ENCODE data around the gene RUNDC1.

RUNDC1 gene

GRCh38 chr17:43019418-43019817 lies 39.1 kb downstream of the RUNDC1 start:
- Mint-ChIP-seq H3K4me1 (ENCODE audit: low read depth) (peaks cover 60% of the 10 kb centered on the region), H3K36me3 (ENCODE audit: low read depth) (peaks cover 76% of the 10 kb centered on the region), H3K27me3 (peaks cover 3% of the 10 kb centered on the region), H3K9me3 (no peaks in the 10 kb centered on the region), H3K4me3 (peak overlapping the region; percentile 98), H3K27ac (peak overlapping the region; percentile 69)
- intact Hi-C loops (cut with micrococcal nuclease), result no loop called here

- H3K4me1 Mint-ChIP-seq (ENCODE audit: low read depth), result peaks cover 60% of the 10 kb centered on the region
- intact Hi-C loops (cut with micrococcal nuclease), result loop anchor here (5.0 kb wide), 1 partner anchor 107 kb away; the partner anchor contains the start of gene BRCA1
- H3K27ac Mint-ChIP-seq, result peak overlapping the region; percentile 91
Measured at GRCh38 chr17:43020030-43020621, 39.8 kb downstream of the RUNDC1 start.

DNA sequence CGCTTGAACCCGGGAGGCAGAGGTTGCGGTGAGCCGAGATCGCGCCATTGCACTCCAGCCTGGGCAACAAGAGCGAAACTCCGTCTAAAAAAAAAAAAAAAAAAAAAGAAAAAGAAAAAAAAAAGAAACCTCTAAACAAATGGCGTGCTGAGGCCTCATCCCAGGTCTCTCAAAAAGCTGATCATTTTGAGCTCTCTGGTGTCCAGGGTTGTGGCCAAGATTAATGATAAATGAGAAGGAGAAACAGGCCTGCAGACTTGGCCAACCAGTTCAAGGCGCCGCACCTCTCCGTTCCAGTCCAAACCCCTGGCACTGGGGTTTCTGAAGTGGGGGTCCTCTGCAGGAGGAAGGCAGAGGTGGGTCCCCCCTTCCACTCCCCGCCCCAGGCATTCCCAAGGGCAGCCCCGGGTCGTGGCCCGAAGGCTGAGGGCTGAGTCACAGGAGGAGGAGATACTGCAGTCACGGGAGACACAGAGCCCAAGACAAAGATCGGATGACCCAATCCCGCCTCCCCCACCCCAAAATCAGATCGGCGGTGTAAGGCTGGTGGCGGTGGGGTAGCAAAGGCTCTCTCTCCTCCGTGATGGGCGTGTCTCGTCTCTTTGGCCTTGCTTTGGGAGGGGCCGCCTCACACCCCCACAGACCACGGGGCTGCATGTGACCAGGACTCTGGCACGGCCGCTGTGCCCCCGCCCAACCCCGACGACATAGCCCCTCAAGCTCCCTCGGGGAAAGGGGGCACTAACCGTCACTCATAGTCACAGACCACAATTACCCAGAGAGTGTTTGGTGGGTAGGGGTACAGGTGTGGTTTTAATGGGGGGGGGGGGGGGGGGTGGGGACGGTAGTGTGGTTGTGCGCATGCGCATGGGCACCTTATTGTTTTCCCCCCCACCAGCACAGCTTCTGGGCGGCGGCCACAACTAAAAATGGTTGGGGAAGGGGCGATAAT lies 40.7 kb downstream of the RUNDC1 start:
- no peaks in the 10 kb centered on the region for H3K9me3 Mint-ChIP-seq
- H3K27me3 Mint-ChIP-seq, result peaks cover 13% of the 10 kb centered on the region
- peak overlapping the region; percentile 98 for H3K4me3 Mint-ChIP-seq
- intact Hi-C loops (cut with micrococcal nuclease), result loop anchor here (5.0 kb wide), 1 partner anchor 106 kb away; the partner anchor contains the start of gene BRCA1
- H3K4me1 Mint-ChIP-seq (ENCODE audit: low read depth), result peaks cover 54% of the 10 kb centered on the region
- peak overlapping the region; percentile 91 for H3K27ac Mint-ChIP-seq
- H3K36me3 Mint-ChIP-seq (ENCODE audit: low read depth), result peaks cover 60% of the 10 kb centered on the region

More at GRCh38 chr17:43020030-43020621, 39.8 kb downstream of the RUNDC1 start:
- Mint-ChIP-seq H3K36me3 (ENCODE audit: low read depth) (peaks cover 69% of the 10 kb centered on the region), H3K4me3 (peak overlapping the region; percentile 98), H3K27me3 (peaks cover 8% of the 10 kb centered on the region), H3K9me3 (no peaks in the 10 kb centered on the region)

GRCh38 chr17:43021741-43022512 lies 41.6 kb downstream of the RUNDC1 start, which contains the start of gene VAT1:
TSS of gene VAT1 (minus strand) at chr17:43022385. CDS start at chr17:43022322, 63 bp downstream.
- Mint-ChIP-seq H3K36me3 (ENCODE audit: low read depth) (peaks cover 51% of the 10 kb centered on the region), H3K4me3 (peak within 1 kb of the TSS; percentile 98), H3K9me3 (no peaks in the 10 kb centered on the region), H3K27ac (peak within 1 kb of the TSS; percentile 91), H3K27me3 (peaks cover 13% of the 10 kb centered on the region), H3K4me1 (ENCODE audit: low read depth) (peaks cover 48% of the 10 kb centered on the region)
- intact Hi-C loops (cut with micrococcal nuclease), result loop anchor here (5.0 kb wide), 1 partner anchor 105 kb away; the partner anchor contains the start of gene BRCA1

- Mint-ChIP-seq H3K9me3 (no peaks in the 10 kb centered on the region), H3K4me1 (ENCODE audit: low read depth) (peaks cover 42% of the 10 kb centered on the region), H3K4me3 (peak within 1 kb of the TSS; percentile 79), H3K27ac (peak within 1 kb of the TSS; percentile 83), H3K36me3 (ENCODE audit: low read depth) (peaks cover 27% of the 10 kb centered on the region), H3K27me3 (peaks cover 16% of the 10 kb centered on the region)
- intact Hi-C loops (cut with micrococcal nuclease), result loop anchor here (2.0 to 5.0 kb wide), 2 partner anchors 103 to 144 kb away; partner anchors contain the start of gene BRCA1
Measured at GRCh38 chr17:43024407-43025289, 44.3 kb downstream of the RUNDC1 start, which contains the start of gene RND2. TSS of gene RND2 (plus strand) at chr17:43025231. CDS start at chr17:43025348, 117 bp downstream.

GRCh38 chr17:43025290-43025657 lies 44.9 kb downstream of the RUNDC1 start:
- intact Hi-C loops (cut with micrococcal nuclease), result loop anchor here (2.0 kb wide), 1 partner anchor 144 kb away; no protein-coding TSS in a partner anchor
- Mint-ChIP-seq H3K4me3 (peak overlapping the region; percentile 34), H3K4me1 (ENCODE audit: low read depth) (peaks cover 36% of the 10 kb centered on the region), H3K27me3 (peaks cover 16% of the 10 kb centered on the region), H3K27ac (peak overlapping the region; percentile 83), H3K9me3 (no peaks in the 10 kb centered on the region), H3K36me3 (ENCODE audit: low read depth) (peaks cover 20% of the 10 kb centered on the region)

DNA sequence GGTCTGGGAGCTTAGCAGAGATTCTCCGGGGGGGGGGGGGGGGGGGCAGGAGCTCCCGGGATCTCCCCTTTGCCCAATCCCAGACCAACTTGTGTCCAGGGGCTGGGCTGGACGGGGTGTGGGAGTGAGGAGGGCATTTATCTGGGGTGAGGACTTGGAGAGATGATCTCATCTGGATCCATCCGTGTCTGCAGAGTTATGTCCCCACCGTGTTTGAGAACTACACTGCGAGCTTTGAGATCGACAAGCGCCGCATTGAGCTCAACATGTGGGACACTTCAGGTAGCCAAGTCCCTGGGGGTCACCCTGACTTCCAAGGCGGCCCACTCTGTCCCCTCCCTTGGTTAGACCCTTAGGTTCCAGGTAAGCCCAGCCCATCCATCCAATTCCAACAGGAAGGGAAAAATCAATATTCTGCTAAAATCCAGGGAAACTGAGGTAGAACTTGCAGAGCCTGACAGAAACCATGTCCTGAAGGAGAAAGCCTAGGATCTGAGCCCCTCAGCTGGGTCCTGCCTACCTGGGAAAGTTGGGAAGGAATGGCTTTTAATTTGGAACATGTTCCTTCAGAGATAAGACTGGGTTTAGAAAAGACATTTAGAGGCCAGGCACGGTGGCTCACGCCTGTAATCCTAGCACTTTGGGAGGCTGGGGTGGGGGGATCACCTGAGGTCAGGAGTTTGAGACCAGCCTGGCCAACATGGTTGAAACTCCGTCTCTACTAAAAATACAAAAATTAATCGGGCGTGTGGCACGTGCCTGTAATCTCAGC lies 45.6 kb downstream of the RUNDC1 start:
- intact Hi-C loops (cut with micrococcal nuclease), result loop anchor here (2.0 kb wide), 1 partner anchor 143 kb away; no protein-coding TSS in a partner anchor
- Mint-ChIP-seq H3K27ac (no peak overlapping the region), H3K27me3 (peaks cover 16% of the 10 kb centered on the region), H3K4me3 (peak overlapping the region; percentile 34), H3K4me1 (ENCODE audit: low read depth) (peaks cover 30% of the 10 kb centered on the region), H3K36me3 (ENCODE audit: low read depth) (peaks cover 14% of the 10 kb centered on the region), H3K9me3 (no peaks in the 10 kb centered on the region)

DNA sequence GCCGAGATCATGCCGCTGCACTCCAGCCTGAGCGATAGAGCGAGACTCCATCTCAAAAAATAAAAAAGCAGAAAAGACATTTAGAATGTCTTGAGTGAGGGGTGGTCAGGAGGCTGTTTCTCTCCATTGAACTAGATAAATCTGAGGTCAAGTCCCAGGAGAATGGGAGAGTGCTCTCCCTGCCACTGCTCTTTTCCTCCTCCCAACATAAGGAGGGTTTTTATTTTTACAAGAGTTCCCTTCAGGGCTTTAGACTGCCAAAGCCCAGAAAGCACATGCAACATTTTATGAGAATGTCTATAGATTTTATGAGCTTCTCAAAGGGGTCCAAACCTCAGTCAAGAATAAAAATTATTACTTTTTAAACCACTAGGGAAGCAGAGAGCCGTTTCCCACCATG lies 46.2 kb downstream of the RUNDC1 start:
- peaks cover 7% of the 10 kb centered on the region for H3K36me3 Mint-ChIP-seq (ENCODE audit: low read depth)
- peaks cover 16% of the 10 kb centered on the region for H3K27me3 Mint-ChIP-seq
- no peaks in the 10 kb centered on the region for H3K9me3 Mint-ChIP-seq
- no peak overlapping the region for H3K27ac Mint-ChIP-seq
- peaks cover 26% of the 10 kb centered on the region for H3K4me1 Mint-ChIP-seq (ENCODE audit: low read depth)
- intact Hi-C loops (cut with micrococcal nuclease), result no loop called here
- H3K4me3 Mint-ChIP-seq, result no peak overlapping the region

GRCh38 chr17:43027091-43028032 lies 47.0 kb downstream of the RUNDC1 start:
- Mint-ChIP-seq H3K4me3 (no peak overlapping the region), H3K27ac (no peak overlapping the region), H3K9me3 (no peaks in the 10 kb centered on the region), H3K36me3 (ENCODE audit: low read depth) (no peaks in the 10 kb centered on the region), H3K4me1 (ENCODE audit: low read depth) (peaks cover 26% of the 10 kb centered on the region), H3K27me3 (peaks cover 16% of the 10 kb centered on the region)
- intact Hi-C loops (cut with micrococcal nuclease), result no loop called here

- H3K9me3 Mint-ChIP-seq, result no peaks in the 10 kb centered on the region
- H3K36me3 Mint-ChIP-seq (ENCODE audit: low read depth), result no peaks in the 10 kb centered on the region
- peaks cover 16% of the 10 kb centered on the region for H3K27me3 Mint-ChIP-seq
- no peak overlapping the region for H3K4me3 Mint-ChIP-seq
- no peak overlapping the region for H3K27ac Mint-ChIP-seq
- peaks cover 26% of the 10 kb centered on the region for H3K4me1 Mint-ChIP-seq (ENCODE audit: low read depth)
- intact Hi-C loops (cut with micrococcal nuclease), result no loop called here
Measured at GRCh38 chr17:43028221-43028861, 48.0 kb downstream of the RUNDC1 start.
